Cardiac muscle cell (in vitro differentiated cells and primary cell): ENCODE results near the gene FHL3. TPM values are rescaled to one million over a fixed set of nuclear protein-coding genes. Genes with fewer than 3 reads are reported as not detected.
A peak's percentile ranks its signal among the peaks of the same experiment; 100 is the strongest.
"Not testable (repeated sequence)": the region's sequence is repeated elsewhere in the genome, so short reads cannot be mapped to it uniquely, and the experiment has no call there.

Experiments used
- DNase-seq, 2 donors: peaks; one replicate each; pipeline versions ENCODE4 v3.0.0 to v3.0.0-alpha.2; 2010 to 2017; ENCODE audit warnings: low read depth in 1 of 2, low spot score in 1 of 2
- H3K27ac ChIP-seq: fragments of 200-600 bp; sonication (generic); 2 replicates; pipeline ENCODE4 v1.5.1; 2016
- H3K27me3 ChIP-seq: fragments of 200-600 bp; sonication (generic); 2 replicates; pipeline ENCODE4 v1.6.0; 2016; ENCODE audit warnings: control low read depth
- H3K36me3 ChIP-seq: fragments of 200-600 bp; sonication (generic); 2 replicates; pipeline ENCODE4 v1.5.1; 2016; ENCODE audit warnings: control low read depth
- H3K4me1 ChIP-seq: fragments of 200-600 bp; sonication (generic); 2 replicates; pipeline ENCODE4 v1.8.1; 2017; ENCODE audit warnings: low read depth, mild to moderate bottlenecking, mixed run types
- H3K4me3 ChIP-seq: fragments of 200-600 bp; sonication (generic); 2 replicates; pipeline ENCODE4 v1.5.1; 2016; ENCODE audit warnings: mild to moderate bottlenecking
- H3K9me3 ChIP-seq: fragments of 200-600 bp; sonication (generic); 2 replicates; pipeline ENCODE4 v1.5.1; 2017; ENCODE audit warnings: low read depth, mild to moderate bottlenecking, control low read depth
- polyA plus RNA-seq: library from polyadenylated mRNA; unstranded; fragments of >200 nt; fragmentation: Nextera tagmentation; extraction: Ambion mirVana; gene quantifications from 2 replicates; pipeline ENCODE4 v1.2.1, GENCODE V29; 2016
- total RNA-seq: library from RNA; depleted of rRNA; stranded (reverse); fragments of >200 nt; gene quantifications from 2 replicates; pipeline ENCODE4 v1.2.3, GENCODE V29; 2016
- TF ChIP-seq, protein P1 (sequence below): IDR thresholded peaks from 2 replicates; pipeline ENCODE4 v1.5.1; 2012; ENCODE audit warnings: low read depth, mild to moderate bottlenecking, low read length

Gene FHL3
- total and polyA plus RNA-seq, 2 experiments from 2014 or later: 33.0 to 47.4 TPM

DNA sequence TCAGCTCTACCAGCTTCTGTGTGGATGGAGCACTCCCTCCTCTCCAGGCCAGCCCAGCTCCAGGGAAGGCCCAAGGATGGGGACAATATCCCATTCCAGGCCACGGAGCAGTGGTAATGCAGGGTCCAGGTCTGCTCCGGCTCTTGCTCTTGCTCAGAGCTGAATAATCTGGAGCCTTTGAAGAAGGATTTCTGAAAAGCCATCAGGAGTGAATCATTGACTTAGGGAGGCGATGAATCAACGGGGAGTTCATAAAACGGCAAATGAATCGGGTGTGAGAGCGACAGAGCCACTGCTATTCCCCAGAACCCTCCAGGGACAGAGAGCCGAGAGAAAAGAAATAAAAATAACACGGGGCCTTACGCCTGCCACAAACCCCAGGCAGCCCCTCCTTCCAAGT, 33.5 kb upstream of the FHL3 start:
- peak in 1 of 2 donors; percentile 24 for DNase-seq
- Histone ChIP-seq H3K27ac (no peak overlapping the region), H3K36me3 (no peaks in the 10 kb centered on the region), H3K27me3 (peaks cover 24% of the 10 kb centered on the region), H3K4me1 (no peaks in the 10 kb centered on the region), H3K9me3 (no peaks in the 10 kb centered on the region), H3K4me3 (no peak overlapping the region)
- TF ChIP-seq, protein P1, sequence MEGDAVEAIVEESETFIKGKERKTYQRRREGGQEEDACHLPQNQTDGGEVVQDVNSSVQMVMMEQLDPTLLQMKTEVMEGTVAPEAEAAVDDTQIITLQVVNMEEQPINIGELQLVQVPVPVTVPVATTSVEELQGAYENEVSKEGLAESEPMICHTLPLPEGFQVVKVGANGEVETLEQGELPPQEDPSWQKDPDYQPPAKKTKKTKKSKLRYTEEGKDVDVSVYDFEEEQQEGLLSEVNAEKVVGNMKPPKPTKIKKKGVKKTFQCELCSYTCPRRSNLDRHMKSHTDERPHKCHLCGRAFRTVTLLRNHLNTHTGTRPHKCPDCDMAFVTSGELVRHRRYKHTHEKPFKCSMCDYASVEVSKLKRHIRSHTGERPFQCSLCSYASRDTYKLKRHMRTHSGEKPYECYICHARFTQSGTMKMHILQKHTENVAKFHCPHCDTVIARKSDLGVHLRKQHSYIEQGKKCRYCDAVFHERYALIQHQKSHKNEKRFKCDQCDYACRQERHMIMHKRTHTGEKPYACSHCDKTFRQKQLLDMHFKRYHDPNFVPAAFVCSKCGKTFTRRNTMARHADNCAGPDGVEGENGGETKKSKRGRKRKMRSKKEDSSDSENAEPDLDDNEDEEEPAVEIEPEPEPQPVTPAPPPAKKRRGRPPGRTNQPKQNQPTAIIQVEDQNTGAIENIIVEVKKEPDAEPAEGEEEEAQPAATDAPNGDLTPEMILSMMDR: no peak

DNA sequence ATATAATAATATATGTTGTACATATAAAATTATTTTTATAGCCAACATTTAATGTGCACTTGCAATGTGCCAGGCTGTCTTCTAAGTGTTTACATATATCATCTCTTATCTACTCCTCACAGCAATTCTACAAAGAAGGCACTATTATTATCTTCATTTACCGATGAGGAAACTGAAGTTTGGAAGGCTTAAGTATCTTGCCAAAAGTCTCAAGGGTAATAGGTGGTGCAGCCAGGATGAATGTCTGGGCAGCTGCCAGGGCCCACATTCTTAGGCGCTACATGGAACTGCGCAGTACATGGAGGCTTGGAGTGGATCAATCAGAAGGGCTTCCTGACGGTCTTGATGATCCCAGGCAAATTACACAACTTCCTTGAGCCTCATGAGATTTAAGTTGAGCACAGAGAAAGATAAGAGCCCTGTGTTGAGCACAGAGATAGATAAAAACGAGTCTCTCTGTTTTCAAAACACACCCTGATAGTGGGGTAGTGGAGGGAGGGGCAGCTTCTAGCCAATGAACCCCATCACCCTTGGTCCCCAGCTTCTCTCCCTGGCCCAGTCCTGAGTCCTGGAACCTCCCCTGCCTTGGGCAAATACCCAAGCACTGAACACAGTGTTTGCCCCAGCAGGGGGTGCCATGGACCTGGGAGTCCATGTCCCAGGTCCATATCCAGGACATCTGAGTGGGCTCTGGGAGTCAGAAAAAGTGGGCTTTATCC, 32.1 kb upstream of the FHL3 start:
- Histone ChIP-seq H3K4me1 (no peaks in the 10 kb centered on the region), H3K36me3 (no peaks in the 10 kb centered on the region), H3K27me3 (peaks cover 10% of the 10 kb centered on the region), H3K9me3 (no peaks in the 10 kb centered on the region), H3K4me3 (no peak overlapping the region), H3K27ac (no peak overlapping the region)
- TF ChIP-seq, protein P1: peak; percentile 49
- DNase-seq: peak in 1 of 2 donors; percentile 75

DNA sequence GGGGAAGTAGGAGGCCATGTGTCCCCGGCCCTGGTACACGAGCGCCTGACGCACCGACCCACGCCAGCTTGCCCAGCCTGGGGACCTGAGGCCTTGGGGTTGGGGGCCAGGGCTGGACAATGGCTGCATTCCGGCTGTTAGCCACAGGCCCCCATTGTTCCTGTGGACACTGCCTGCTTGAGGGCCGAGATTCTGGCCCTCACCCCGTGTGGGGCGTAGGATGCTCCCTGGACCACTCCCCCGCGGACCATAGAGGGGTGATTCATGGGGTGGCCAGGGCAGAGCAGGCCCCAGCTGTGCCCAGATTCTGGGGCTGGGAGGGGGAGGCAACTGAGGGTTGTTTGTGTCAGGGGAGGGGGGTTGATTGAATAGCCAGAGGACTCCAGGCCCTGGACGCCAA, 29.6 kb upstream of the FHL3 start:
- no peak for DNase-seq
- TF ChIP-seq, protein P1: no peak
- Histone ChIP-seq H3K27ac (no peak overlapping the region), H3K4me1 (peaks cover 10% of the 10 kb centered on the region), H3K9me3 (no peaks in the 10 kb centered on the region), H3K36me3 (no peaks in the 10 kb centered on the region), H3K27me3 (no peaks in the 10 kb centered on the region), H3K4me3 (no peak overlapping the region)

DNA sequence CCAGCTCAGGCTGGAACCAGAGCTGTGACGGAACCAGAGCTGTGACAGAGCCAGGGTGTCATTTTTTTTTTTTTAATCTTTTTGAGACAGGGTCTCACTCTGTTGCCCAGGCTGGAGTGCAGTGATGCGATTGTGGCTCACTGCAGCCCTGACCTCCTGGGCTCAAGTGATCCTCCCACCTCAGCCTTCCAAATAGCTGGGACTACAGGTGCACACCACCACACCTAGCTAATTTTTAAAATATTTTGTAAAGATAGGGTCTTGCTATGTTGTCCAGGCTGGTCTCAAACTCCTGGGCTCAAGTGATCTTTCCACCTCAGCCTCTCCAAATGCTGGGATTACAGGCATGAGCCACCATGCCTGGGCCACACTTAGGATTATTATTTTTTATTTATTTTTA, 27.7 kb upstream of the FHL3 start:
- H3K27ac ChIP-seq, H3K36me3 ChIP-seq, H3K4me3 ChIP-seq, DNase-seq, H3K9me3 ChIP-seq, H3K27me3 ChIP-seq: not testable (repeated sequence)
- H3K4me1 ChIP-seq: peaks cover 28% of the 10 kb centered on the region

DNA sequence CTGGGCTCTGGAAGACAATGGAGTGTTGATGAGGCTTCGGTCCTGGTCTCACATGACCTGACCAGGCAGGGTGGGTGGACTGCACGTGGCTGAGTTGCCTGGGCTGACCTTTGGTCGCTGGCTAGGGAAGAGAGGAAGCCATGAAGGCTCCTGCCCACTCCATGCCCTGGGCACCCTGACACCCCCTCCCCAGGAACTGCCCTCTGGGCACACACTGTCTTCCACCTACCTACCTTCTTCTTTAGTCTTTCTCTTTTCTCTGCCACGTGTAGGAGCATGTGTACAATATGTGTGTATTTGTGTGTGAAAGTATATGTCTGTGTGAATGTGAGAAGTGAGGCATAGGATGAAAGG, 26.2 kb upstream of the FHL3 start:
- no peak overlapping the region for H3K27ac ChIP-seq

More for the DNA sequence above, 26.2 kb upstream of the FHL3 start:
- H3K4me3 ChIP-seq: no peak overlapping the region
- H3K36me3 ChIP-seq: no peaks in the 10 kb centered on the region
- H3K9me3 ChIP-seq: no peaks in the 10 kb centered on the region
- no peaks in the 10 kb centered on the region for H3K27me3 ChIP-seq
- TF ChIP-seq, protein P1: no peak
- peaks cover 28% of the 10 kb centered on the region for H3K4me1 ChIP-seq
- no peak for DNase-seq
